Measurements from ENCODE around the gene RXFP3. TPM values are rescaled to one million over a fixed set of nuclear protein-coding genes. Genes with fewer than 3 reads are reported as not detected.
A peak's percentile ranks its signal among the peaks of the same experiment; 100 is the strongest.

The RXFP3 gene
- polyA plus RNA-seq, 1 donor (not counting 4 experiments of a cell fraction or from before 2014, with no cell fraction given) = not detected

- H4K20me1 ChIP-seq (ENCODE audit: control insufficient read depth, extremely low read depth, insufficient read depth, low read length) = no peaks in the 10 kb centered on the region
- no peak overlapping the region for H3K4me3 ChIP-seq (ENCODE audit: control insufficient read depth in 2 of 3, extremely low read depth in 1 of 3, insufficient read depth in 2 of 3, low read depth in 1 of 3, low read length in 3 of 3)
- TF ChIP-seq CTCF (optimal IDR thresholded peaks at IDR 0.05 in 1 of 3, IDR thresholded peaks at IDR 0.05 in 1 of 3, conservative IDR thresholded peaks at IDR 0.05 in 1 of 3; ENCODE audit: extremely low read depth in 1 of 3, insufficient read depth in 2 of 3, low read length in 3 of 3) (no peak), EZH2 (IDR thresholded peaks at IDR 0.05; ENCODE audit: low read length) (no peak)
- H3K27me3 ChIP-seq (ENCODE audit: control insufficient read depth, extremely low read depth, insufficient read depth, low read length) = peaks cover 2% of the 10 kb centered on the region
- H3K9me1 ChIP-seq (ENCODE audit: control insufficient read depth, extremely low read depth, insufficient read depth, low read length) = no peaks in the 10 kb centered on the region
- dilution Hi-C loops (cut with MboI; ENCODE audit: extremely low pct_ligation_motif_present, low sequenced_read_pairs) = no loop called here
- H3K27ac ChIP-seq (ENCODE audit: control insufficient read depth, insufficient read depth, low read length) = no peak overlapping the region
- no peaks in the 10 kb centered on the region for H3K4me1 ChIP-seq (ENCODE audit: control insufficient read depth, extremely low read depth, insufficient read depth, low read length)
- DNase-seq (ENCODE audit: low read depth, low spot score) = peak; percentile 1
- no peaks in the 10 kb centered on the region for H3K9me3 ChIP-seq (ENCODE audit: control insufficient read depth, low read depth, low read length)
- no peak overlapping the region for H2AFZ ChIP-seq (ENCODE audit: control insufficient read depth, low read length)
- no peak overlapping the region for H3K9ac ChIP-seq (ENCODE audit: control insufficient read depth, extremely low read depth, insufficient read depth, low read length)
- no peaks in the 10 kb centered on the region for H3K79me2 ChIP-seq (ENCODE audit: control insufficient read depth, insufficient read depth, low read length)
- peak; percentile 44 for FAIRE-seq
- H3K36me3 ChIP-seq (ENCODE audit: control insufficient read depth in 2 of 2, extremely low read depth in 1 of 2, insufficient read depth in 2 of 2, low read length in 2 of 2) = no peaks in the 10 kb centered on the region
- no peak overlapping the region for H3K4me2 ChIP-seq (ENCODE audit: control insufficient read depth, extremely low read depth, insufficient read depth, low read depth, low read length)
Measured at GRCh38 chr5:33968211-33969005, 32.2 kb downstream of the RXFP3 start.

DNA sequence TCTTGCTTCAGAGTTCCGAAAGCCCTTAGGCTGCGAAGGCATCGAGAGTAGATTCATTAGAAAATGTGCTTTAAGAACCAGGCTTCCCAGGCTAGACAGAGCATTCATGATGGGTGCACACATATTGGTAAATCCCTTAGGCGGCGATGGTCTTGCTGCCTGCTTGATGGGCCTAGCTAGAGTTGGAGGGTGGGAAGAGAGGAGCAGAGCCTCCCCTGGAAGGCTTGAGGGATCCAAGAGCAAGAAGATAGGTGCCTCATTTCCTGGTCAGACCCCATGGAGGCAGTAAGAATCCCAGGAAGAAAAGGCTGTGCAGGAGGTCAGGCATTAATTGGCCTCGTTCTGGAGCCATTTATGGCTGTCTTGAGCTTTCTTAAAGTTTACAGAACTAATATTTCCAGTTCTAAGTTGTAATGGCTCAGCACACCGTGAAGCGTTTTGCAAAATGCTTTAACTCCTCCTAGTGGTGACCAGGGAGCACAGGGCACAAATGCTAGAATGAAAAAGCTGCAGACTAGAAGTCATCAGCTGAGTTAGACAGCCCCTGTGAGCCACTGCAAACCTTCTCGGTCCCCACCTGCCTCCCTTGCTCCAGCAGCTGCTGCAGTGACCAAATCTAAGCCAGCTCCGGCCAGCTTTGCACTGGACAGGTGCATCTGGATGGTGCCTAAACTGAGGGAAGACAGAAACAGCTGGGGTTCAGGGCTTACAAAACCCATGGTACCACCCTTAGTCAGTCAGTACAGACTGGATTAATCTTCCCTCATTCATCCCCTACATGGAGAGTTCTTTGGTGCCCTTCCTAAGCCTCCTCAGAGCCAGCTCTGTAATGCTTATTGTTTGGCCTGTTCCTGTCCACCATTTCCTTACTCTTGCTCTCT lies 33.6 kb downstream of the RXFP3 start:
- dilution Hi-C loops (cut with MboI; ENCODE audit: extremely low pct_ligation_motif_present, low sequenced_read_pairs) = no loop called here
- peak; percentile 26 for FAIRE-seq
- Histone ChIP-seq H3K9me1 (ENCODE audit: control insufficient read depth, extremely low read depth, insufficient read depth, low read length) (no peaks in the 10 kb centered on the region), H3K9ac (ENCODE audit: control insufficient read depth, extremely low read depth, insufficient read depth, low read length) (no peak overlapping the region), H3K79me2 (ENCODE audit: control insufficient read depth, insufficient read depth, low read length) (no peaks in the 10 kb centered on the region), H3K9me3 (ENCODE audit: control insufficient read depth, low read depth, low read length) (no peaks in the 10 kb centered on the region), H3K36me3 (ENCODE audit: control insufficient read depth in 2 of 2, extremely low read depth in 1 of 2, insufficient read depth in 2 of 2, low read length in 2 of 2) (no peaks in the 10 kb centered on the region), H3K4me3 (ENCODE audit: control insufficient read depth in 2 of 3, extremely low read depth in 1 of 3, insufficient read depth in 2 of 3, low read depth in 1 of 3, low read length in 3 of 3) (no peak overlapping the region), H4K20me1 (ENCODE audit: control insufficient read depth, extremely low read depth, insufficient read depth, low read length) (no peaks in the 10 kb centered on the region), H2AFZ (ENCODE audit: control insufficient read depth, low read length) (no peak overlapping the region), H3K27ac (ENCODE audit: control insufficient read depth, insufficient read depth, low read length) (no peak overlapping the region), H3K27me3 (ENCODE audit: control insufficient read depth, extremely low read depth, insufficient read depth, low read length) (peaks cover 1% of the 10 kb centered on the region), H3K4me2 (ENCODE audit: control insufficient read depth, extremely low read depth, insufficient read depth, low read depth, low read length) (no peak overlapping the region), H3K4me1 (ENCODE audit: control insufficient read depth, extremely low read depth, insufficient read depth, low read length) (no peaks in the 10 kb centered on the region)
- TF ChIP-seq EZH2 (IDR thresholded peaks at IDR 0.05; ENCODE audit: low read length) (no peak), CTCF (optimal IDR thresholded peaks at IDR 0.05 in 1 of 3, IDR thresholded peaks at IDR 0.05 in 1 of 3, conservative IDR thresholded peaks at IDR 0.05 in 1 of 3; ENCODE audit: extremely low read depth in 1 of 3, insufficient read depth in 2 of 3, low read length in 3 of 3) (peak; percentile 67 to 78 (median 70))
- no peak for DNase-seq (ENCODE audit: low read depth, low spot score)

All from keratinocyte (primary cell).